Progenitor cell of endocrine pancreas (in vitro differentiated cells): ENCODE measurements around the gene PDGFA. TPM values are rescaled to one million over a fixed set of nuclear protein-coding genes. Genes with fewer than 3 reads are reported as not detected.

ENCODE experiments used
- DNase-seq: peaks from one replicate; pipeline ENCODE4 v3.0.0; 2021; ENCODE audit warnings: low spot score; ENCODE audit not compliant: unreplicated experiment
- H3K27ac Mint-ChIP-seq: 2 replicates; pipeline ENCODE4 v1.8.0; 2021; ENCODE audit warnings: mild to moderate bottlenecking, moderate library complexity, mixed read lengths
- H3K27me3 Mint-ChIP-seq: 2 replicates; pipeline ENCODE4 v1.8.0; 2021; ENCODE audit warnings: mixed read lengths
- H3K36me3 Mint-ChIP-seq: 2 replicates; pipeline ENCODE4 v1.8.0; 2022; ENCODE audit warnings: mixed read lengths; ENCODE audit not compliant: insufficient read depth
- H3K4me1 Mint-ChIP-seq: 2 replicates; pipeline ENCODE4 v1.8.0; 2021; ENCODE audit warnings: low read depth, mixed read lengths
- H3K4me3 Mint-ChIP-seq: 2 replicates; pipeline ENCODE4 v1.8.0; 2021; ENCODE audit warnings: low read depth, mild to moderate bottlenecking, moderate library complexity, mixed read lengths
- H3K9me3 Mint-ChIP-seq: 2 replicates; pipeline ENCODE4 v1.8.0; 2021; ENCODE audit warnings: low read depth, mixed read lengths
- total RNA-seq: library from RNA; stranded (reverse); gene quantifications from 2 replicates; pipeline ENCODE4 v1.2.1, GENCODE V29; 2021
- TF ChIP-seq, protein P1 (sequence below): fragments of 200-600 bp; sonication (generic); IDR thresholded peaks from one replicate; pipeline ENCODE4 v1.5.0; 2021; ENCODE audit warnings: antibody characterized with exemption, mild to moderate bottlenecking; ENCODE audit not compliant: unreplicated experiment

The PDGFA gene
- total RNA-seq, 1 donor from 2014 or later = 86.2 TPM

DNA sequence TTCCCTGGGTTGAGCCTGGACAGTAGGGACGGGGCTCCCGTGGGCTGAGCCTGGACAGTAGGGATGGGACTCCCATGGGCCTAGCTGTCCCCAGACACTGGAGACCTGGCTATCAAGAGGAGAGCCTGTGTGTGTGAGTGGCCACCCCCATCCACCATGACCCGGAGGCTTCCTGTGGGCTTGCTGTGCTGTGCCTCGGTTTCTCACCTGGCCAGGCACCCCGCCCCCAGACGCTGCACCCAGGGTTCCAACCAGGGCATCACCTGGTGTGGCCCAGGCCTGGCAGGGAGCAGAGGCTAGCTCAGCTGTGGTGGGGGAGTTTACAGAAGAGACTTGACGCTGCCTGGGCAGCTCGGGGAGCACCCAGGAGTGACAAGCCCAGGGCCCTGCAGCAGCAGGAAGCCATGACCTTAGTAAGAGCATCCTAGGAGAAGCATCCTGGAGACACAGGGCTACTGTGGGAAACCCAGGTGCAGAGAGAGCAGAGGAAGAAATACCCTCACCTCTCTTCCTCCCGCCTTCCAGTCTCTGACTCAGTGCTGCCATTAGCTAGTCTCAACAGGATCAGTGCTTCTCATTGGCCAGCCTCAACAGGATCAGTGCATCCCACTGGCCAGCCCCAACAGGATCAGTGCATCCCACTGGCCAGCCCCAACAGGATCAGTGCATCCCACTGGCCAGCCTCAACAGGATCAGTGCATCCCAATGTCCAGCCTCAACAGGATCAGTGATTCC, 61.0 kb downstream of the PDGFA start:
- no peak for DNase-seq
- no peaks in the 10 kb centered on the region for H3K27me3 Mint-ChIP-seq

DNA sequence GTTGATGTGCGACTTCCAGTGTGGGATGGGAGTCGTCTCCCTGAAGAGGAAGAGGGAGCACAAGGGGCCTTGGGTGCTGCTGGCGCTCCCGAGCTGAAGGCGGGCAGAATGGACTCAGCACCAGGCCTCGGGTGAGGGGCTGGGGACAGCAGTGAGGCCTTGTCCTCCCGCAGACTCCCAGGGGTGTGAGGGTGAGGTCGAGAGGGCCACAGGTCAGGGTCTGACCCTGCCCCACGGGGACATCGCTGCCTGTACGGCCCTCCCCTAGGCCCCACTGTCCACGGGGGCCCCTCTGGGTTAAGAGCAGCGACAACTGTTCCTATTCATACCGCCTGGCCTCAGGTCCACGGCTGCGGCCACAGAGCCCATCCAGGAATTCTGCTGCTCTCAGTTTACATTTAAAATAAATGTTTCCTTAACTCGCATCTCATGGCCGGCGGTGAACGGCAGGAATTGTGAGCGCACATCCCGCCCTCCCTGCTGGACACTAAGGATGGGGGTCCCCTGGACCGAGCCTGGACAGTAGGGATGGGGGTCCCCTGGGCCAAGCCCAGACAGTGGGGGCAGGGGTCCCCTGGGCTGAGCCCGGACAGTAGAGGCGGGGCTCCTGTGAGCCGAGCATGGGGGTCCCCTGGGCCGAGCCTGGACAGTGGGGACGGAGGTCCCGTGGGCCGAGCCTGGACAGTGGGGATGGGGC, 61.7 kb downstream of the PDGFA start:
- H3K9me3 Mint-ChIP-seq = no peaks in the 10 kb centered on the region
- H3K27ac Mint-ChIP-seq = no peak overlapping the region
- no peak for DNase-seq
- H3K4me1 Mint-ChIP-seq = peaks cover 4% of the 10 kb centered on the region
- peaks cover 3% of the 10 kb centered on the region for H3K27me3 Mint-ChIP-seq
- TF ChIP-seq, protein P1, sequence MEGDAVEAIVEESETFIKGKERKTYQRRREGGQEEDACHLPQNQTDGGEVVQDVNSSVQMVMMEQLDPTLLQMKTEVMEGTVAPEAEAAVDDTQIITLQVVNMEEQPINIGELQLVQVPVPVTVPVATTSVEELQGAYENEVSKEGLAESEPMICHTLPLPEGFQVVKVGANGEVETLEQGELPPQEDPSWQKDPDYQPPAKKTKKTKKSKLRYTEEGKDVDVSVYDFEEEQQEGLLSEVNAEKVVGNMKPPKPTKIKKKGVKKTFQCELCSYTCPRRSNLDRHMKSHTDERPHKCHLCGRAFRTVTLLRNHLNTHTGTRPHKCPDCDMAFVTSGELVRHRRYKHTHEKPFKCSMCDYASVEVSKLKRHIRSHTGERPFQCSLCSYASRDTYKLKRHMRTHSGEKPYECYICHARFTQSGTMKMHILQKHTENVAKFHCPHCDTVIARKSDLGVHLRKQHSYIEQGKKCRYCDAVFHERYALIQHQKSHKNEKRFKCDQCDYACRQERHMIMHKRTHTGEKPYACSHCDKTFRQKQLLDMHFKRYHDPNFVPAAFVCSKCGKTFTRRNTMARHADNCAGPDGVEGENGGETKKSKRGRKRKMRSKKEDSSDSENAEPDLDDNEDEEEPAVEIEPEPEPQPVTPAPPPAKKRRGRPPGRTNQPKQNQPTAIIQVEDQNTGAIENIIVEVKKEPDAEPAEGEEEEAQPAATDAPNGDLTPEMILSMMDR = no peak
- H3K4me3 Mint-ChIP-seq = no peak overlapping the region
- H3K36me3 Mint-ChIP-seq = no peaks in the 10 kb centered on the region

More for the DNA sequence above, 61.0 kb downstream of the PDGFA start:
- TF ChIP-seq, protein P1 = no peak
- no peak overlapping the region for H3K27ac Mint-ChIP-seq
- no peaks in the 10 kb centered on the region for H3K9me3 Mint-ChIP-seq
- no peak overlapping the region for H3K4me3 Mint-ChIP-seq
- peaks cover 4% of the 10 kb centered on the region for H3K4me1 Mint-ChIP-seq
- H3K36me3 Mint-ChIP-seq = no peaks in the 10 kb centered on the region

DNA sequence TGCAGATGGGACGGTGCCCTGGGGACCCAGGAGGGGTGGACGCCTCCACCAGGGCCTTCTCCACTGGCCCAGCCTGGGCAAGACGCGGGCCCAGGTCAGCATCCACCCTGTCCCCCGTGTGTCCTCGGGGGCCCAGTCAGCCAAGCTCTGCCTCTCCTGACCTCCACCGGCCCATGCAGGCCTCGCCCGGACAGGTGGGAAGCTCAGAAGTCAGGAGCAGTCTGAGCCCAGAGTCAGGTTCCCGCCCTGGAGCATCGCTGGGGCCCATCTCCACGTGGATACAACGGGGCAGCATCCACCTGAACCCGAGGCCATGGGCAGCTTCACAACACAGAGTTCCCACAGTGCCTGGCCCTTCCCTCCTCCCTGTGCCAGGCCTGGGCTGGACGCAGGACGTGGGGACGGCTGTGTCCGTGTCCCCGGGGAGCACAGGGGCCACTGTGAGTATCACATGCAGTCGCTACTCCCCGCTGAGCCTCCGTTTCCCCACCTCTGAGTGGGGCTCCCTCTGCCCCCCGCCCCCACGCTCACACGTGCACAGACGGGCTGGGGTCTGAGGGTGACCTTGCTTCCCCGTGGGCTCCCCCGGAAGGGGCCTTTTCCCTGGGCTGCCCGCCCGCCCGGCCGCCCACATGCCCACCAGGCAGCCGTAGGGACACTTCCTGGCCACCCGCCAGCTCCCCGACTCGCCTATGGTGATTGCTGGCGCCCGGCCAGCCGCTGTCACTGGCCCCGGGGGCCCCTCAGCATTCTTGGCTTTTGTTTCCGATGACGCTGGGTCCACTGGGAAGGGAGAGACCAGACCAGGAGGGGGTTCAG, 64.3 kb downstream of the PDGFA start:
- no peaks in the 10 kb centered on the region for H3K36me3 Mint-ChIP-seq
- H3K4me1 Mint-ChIP-seq = peaks cover 3% of the 10 kb centered on the region
- no peak for DNase-seq
- no peaks in the 10 kb centered on the region for H3K9me3 Mint-ChIP-seq
- H3K27me3 Mint-ChIP-seq = peaks cover 14% of the 10 kb centered on the region
- H3K27ac Mint-ChIP-seq = no peak overlapping the region
- TF ChIP-seq, protein P1 = no peak
- no peak overlapping the region for H3K4me3 Mint-ChIP-seq

DNA sequence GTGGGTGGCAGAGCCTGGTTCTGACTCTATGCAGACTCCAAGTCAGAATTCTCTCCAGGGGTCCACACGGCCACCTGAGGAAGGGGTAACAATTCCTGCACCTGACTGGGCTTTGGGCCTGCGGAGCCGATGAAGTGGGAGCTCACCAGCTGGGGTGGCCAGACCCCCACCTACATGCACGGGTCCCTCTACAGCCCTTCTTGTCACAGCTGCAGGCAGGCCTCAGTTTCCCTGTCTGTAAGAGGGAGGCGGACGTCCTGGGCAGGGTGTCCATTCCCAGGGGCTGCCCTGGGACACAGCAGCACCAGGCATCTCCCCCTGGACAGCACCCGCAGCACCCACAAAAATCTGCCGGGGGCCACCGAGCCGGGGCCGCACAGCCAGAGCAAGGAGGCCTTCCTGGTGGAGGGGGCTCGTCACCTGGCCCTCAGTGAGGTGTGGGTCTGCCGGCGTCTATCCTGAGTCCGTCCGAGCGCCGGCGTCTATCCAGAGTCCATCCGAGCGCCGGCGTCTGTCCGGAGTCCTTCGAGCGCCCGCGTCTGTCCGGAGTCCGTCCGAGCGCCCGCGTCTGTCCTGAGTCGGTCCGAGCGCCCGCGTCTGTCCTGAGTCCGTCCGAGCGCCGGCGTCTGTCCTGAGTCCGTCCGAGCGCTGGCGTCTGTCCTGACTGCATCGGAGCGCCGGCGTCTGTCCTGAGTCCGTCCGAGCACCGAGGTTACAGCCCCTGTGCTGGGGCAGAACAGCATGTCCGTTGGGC, 65.1 kb downstream of the PDGFA start:
- peaks cover 14% of the 10 kb centered on the region for H3K27me3 Mint-ChIP-seq
- H3K4me1 Mint-ChIP-seq = peaks cover 3% of the 10 kb centered on the region
- TF ChIP-seq, protein P1 = no peak
- H3K9me3 Mint-ChIP-seq = no peaks in the 10 kb centered on the region
- DNase-seq = no peak
- no peak overlapping the region for H3K27ac Mint-ChIP-seq
- no peak overlapping the region for H3K4me3 Mint-ChIP-seq
- no peaks in the 10 kb centered on the region for H3K36me3 Mint-ChIP-seq
